Immature natural killer cell (primary cell): ENCODE data around the gene COL4A3. TPM values are rescaled to one million over a fixed set of nuclear protein-coding genes. Genes with fewer than 3 reads are reported as not detected.
"Not testable (repeated sequence)": the region's sequence is repeated elsewhere in the genome, so short reads cannot be mapped to it uniquely, and the experiment has no call there.

Source experiments
- DNase-seq, 3 donors: peaks; one replicate each; pipeline ENCODE4 v3.0.0; 2022; ENCODE audit warnings: mixed read lengths in 1 of 3
- H3K27ac Mint-ChIP-seq, 6 donors: one replicate each; pipeline ENCODE4 v1.8.0; 2020; ENCODE audit warnings: mixed read lengths in 6 of 6, mild to moderate bottlenecking in 5 of 6, inconsistent platforms in 4 of 6, moderate library complexity in 3 of 6
- H3K27me3 Mint-ChIP-seq, 3 donors: one replicate each; pipeline ENCODE4 v1.8.0; 2020 to 2021; ENCODE audit warnings: low read depth in 3 of 3, mild to moderate bottlenecking in 3 of 3, mixed read lengths in 3 of 3, moderate library complexity in 3 of 3, inconsistent platforms in 1 of 3
- H3K36me3 Mint-ChIP-seq, 3 donors: one replicate each; pipeline ENCODE4 v1.8.0; 2020; ENCODE audit warnings: mixed read lengths in 3 of 3, inconsistent platforms in 2 of 3, mild to moderate bottlenecking in 2 of 3
- H3K4me1 Mint-ChIP-seq, 2 donors: one replicate each; pipeline ENCODE4 v1.8.0; 2020; ENCODE audit warnings: inconsistent platforms in 2 of 2, mild to moderate bottlenecking in 2 of 2, mixed read lengths in 2 of 2, moderate library complexity in 1 of 2
- H3K4me3 Mint-ChIP-seq, 5 donors: one replicate each; pipeline ENCODE4 v1.8.0; 2020; ENCODE audit warnings: mild to moderate bottlenecking in 5 of 5, mixed read lengths in 5 of 5, inconsistent platforms in 3 of 5, moderate library complexity in 3 of 5
- H3K9me3 Mint-ChIP-seq, 6 donors: one replicate each; pipeline ENCODE4 v1.8.0; 2020; ENCODE audit warnings: mild to moderate bottlenecking in 6 of 6, mixed read lengths in 6 of 6, inconsistent platforms in 4 of 6, moderate library complexity in 3 of 6
- polyA plus RNA-seq, 3 donors: library from polyadenylated mRNA; unstranded; fragments of 300-500 nt; fragmentation: Illumina TruSeq; gene quantifications; one replicate each; pipeline ENCODE4 v1.2.3, GENCODE V29; 2021

Gene COL4A3
- polyA plus RNA-seq, 3 donors from 2014 or later, result 0.10 TPM; not detected in 2

DNA sequence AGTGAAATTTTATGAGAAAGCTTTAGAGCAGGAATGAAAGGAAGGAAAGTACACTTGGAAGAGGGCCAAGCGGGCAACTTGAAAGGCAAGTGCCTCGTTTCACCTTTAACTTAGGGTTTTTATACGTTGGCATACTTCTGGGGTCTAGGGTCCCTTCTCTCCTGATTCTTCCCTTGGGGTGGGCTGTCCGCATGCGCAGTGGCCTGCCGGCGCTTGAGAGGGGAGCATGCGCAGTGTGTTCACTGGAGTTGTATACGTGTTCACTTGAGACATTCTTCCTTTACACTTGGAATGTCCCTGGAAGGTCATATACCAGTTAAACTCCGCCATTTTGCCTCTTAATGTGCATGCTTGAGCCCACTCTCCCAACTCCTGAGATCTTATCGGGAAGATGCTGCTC is 7.4 kb downstream of the COL4A3 start:
- H3K4me3 Mint-ChIP-seq, DNase-seq, H3K36me3 Mint-ChIP-seq, H3K4me1 Mint-ChIP-seq, H3K27ac Mint-ChIP-seq, H3K9me3 Mint-ChIP-seq: not testable (repeated sequence)
- peaks cover 2 to 14% (median 7%) of the 10 kb centered on the region in 3 donors for H3K27me3 Mint-ChIP-seq

DNA sequence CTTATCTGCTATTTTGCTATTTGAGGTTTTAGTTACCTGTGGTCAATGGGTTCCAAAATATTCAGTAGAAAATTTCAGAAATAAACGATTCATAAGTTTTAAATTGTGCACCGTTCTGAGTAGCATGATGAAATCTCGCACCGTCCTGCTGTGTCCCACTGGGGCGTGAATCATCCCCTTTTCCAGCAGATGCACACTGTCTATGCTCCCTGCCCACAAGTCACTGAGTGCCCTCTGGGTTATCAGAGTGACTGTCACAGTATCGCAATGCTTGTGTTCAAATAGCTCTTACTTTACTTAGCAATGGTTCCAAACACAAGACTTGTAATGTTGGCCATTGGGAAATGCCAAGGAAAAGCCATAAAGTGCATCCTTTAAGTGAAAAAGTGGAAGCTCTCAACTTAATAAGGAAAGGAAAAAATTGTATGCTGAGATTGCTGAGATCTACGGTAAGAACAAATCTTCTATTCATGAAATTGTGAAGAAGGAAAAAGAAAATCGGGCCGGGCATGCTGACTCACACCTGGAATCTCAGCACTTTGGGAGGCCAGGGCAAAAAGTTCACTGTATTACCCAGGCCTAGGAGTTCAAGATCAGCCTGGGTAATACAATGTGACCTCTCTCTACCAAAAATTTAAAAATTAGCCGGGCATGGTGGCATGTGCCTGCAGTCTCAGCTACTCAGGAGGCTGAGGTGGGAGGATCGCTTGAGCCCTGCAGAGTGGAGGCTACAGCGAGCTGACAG is 13.3 kb downstream of the COL4A3 start:
- H3K9me3 Mint-ChIP-seq, result no peaks in the 10 kb centered on the region
- DNase-seq, result no peak
- peaks cover 0 to 2% (median 0%) of the 10 kb centered on the region in 3 donors for H3K27me3 Mint-ChIP-seq
- H3K4me3 Mint-ChIP-seq, result no peak overlapping the region
- H3K4me1 Mint-ChIP-seq, result no peaks in the 10 kb centered on the region
- no peaks in the 10 kb centered on the region for H3K36me3 Mint-ChIP-seq
- H3K27ac Mint-ChIP-seq, result no peak overlapping the region

DNA sequence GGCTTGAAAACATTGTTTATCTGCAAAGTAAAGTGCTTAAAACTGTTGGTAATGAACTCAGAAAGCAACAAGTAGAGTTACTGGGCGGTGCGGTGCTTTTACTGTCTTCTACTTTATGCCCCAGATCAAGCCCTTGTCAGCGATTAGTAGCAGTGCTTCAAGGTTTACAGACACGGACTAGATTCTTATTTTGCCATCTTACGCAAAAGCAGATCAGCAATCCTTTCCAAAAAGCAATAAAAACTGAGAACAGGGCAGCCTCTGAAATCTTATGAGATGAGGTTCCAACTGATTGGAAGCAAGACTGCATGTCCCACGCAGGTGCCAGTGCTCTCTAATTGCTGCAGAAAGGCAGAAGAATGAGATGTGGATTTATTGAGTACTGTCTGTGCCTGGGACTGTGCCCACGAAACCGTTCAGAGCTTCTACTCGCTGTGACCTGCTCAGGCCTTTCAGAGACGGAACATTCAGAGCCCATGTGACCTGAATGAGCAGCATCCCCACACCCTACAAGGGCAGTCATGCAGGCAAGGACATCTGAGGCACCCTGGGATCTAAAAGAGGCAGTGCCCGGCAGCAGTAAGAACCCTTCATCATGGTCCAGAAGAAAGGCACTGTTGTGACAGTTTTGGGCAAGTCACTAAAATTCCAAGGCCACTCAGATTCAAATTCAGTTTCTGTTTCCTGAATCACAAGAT is 15.7 kb downstream of the COL4A3 start:
- H3K36me3 Mint-ChIP-seq, result no peaks in the 10 kb centered on the region
- H3K9me3 Mint-ChIP-seq, result no peaks in the 10 kb centered on the region
- no peak overlapping the region for H3K4me3 Mint-ChIP-seq
- no peak for DNase-seq
- no peak overlapping the region for H3K27ac Mint-ChIP-seq
- H3K4me1 Mint-ChIP-seq, result no peaks in the 10 kb centered on the region
- peaks cover 0 to 4% (median 0%) of the 10 kb centered on the region in 3 donors for H3K27me3 Mint-ChIP-seq

DNA sequence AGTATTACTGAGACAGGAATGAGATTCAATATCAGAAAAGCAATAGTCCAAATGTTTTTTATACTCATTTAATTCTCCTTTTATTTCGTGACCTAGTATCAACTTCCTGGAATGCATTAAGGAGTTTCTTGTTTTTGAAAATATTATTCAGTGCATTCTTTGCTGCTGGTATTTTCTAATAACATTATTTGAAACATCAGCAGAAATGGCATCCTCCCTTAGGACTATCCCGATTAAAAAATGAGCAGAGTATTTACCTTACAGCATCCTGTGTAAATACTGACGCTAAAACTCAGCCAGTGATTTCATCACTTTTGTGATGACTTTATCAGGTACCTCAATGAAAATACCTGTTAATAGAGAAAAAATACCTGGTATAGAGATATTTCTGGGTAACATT is 16.3 kb downstream of the COL4A3 start:
- Mint-ChIP-seq H3K4me1 (no peaks in the 10 kb centered on the region), H3K9me3 (no peaks in the 10 kb centered on the region), H3K27ac (no peak overlapping the region)

DNA sequence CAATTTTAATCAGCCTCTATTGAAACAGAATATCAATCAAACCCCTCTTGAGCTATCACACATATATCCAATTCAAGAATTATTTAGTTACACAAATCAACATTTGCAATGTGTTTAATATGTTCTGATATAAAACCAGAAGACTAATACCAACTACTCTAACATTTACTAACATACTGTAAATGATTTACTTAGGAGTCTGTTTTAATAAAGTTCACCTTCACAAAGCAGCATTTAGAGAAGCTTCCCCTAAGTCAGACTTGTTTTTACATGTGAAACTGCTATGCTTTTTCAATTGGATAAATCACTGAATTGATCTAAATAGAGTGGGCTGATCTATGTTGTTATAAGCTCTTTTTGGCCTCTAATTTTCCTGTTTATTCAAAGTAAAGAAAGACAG is 18.3 kb downstream of the COL4A3 start:
- Mint-ChIP-seq H3K4me1 (no peaks in the 10 kb centered on the region), H3K9me3 (no peaks in the 10 kb centered on the region), H3K27ac (no peak overlapping the region), H3K27me3 (peaks cover 0 to 6% (median 4%) of the 10 kb centered on the region in 3 donors), H3K4me3 (no peak overlapping the region), H3K36me3 (no peaks in the 10 kb centered on the region)
- DNase-seq, result no peak

More for the DNA sequence above, 16.3 kb downstream of the COL4A3 start:
- Mint-ChIP-seq H3K36me3 (no peaks in the 10 kb centered on the region), H3K4me3 (no peak overlapping the region), H3K27me3 (peaks cover 0 to 4% (median 2%) of the 10 kb centered on the region in 3 donors)
- DNase-seq, result no peak

DNA sequence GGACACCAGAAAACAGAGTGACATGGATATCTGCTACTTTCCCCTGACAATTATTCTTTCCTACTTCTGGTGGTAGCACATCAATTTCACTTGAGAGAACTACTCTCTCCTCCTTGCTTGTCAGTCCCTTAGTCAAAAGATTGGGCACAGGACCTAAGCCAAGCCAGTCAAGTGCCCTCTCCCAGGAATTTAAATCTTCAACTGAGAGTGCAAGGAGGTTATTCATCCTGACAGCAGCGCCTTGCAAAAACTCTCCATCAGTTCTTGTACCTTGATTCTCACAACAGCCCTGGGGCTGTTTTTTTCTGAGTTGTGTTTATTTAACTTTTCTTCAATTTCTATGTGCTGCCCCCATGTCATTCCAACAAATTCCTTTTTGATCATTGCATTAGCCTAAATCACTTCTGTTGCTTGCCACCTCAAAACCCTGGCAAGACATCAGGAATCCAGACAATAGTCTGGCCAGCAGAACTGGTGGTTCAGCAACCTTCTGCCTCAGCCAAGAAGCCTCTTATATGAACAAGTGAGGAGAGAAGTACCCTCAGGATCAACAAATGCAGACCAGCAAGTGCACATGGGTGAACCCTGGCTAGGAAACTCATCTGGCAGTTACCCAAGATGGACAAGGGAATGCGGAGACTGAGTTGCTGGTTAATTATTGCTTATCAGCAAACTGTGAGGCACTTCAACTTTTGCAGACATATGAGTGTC is 19.4 kb downstream of the COL4A3 start:
- H3K27me3 Mint-ChIP-seq, result peaks cover 5 to 6% (median 6%) of the 10 kb centered on the region in 3 donors
- H3K27ac Mint-ChIP-seq, result no peak overlapping the region
- H3K4me3 Mint-ChIP-seq, result no peak overlapping the region
- H3K9me3 Mint-ChIP-seq, result no peaks in the 10 kb centered on the region
- H3K36me3 Mint-ChIP-seq, result no peaks in the 10 kb centered on the region
- no peaks in the 10 kb centered on the region for H3K4me1 Mint-ChIP-seq
- no peak for DNase-seq

DNA sequence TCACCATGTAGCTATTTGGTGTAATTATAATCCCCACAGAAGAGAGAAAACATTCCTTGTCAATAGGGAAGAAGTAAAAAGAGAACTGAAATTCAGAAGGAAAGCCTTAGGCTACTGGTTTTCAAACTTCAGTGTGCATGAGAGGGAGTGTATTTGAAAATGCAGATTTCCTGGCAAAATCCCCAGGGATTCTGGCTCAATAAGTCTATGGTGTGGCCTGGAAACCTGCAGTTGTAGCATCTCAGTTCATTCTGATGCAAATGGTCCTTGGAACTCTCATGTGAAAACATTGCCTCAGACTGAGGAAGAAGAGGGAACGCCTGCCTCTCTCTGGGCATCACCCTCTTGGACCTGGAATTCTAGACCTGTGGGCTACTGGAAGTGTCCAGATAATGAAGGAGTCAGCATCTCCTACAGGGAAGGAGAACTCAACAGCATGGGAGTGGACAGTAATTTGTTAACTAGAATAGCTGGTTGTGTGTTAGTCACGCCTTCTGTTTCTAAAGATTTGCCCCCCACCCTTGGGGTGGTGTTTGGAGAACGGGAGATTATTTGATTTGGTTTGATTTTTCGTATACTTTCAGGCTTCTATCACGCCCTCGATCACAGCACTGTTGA is 21.3 kb downstream of the COL4A3 start:
- Mint-ChIP-seq H3K27me3 (peaks cover 5 to 8% (median 7%) of the 10 kb centered on the region in 3 donors), H3K4me1 (no peaks in the 10 kb centered on the region), H3K9me3 (no peaks in the 10 kb centered on the region), H3K36me3 (no peaks in the 10 kb centered on the region), H3K27ac (no peak overlapping the region), H3K4me3 (no peak overlapping the region)
- no peak for DNase-seq

DNA sequence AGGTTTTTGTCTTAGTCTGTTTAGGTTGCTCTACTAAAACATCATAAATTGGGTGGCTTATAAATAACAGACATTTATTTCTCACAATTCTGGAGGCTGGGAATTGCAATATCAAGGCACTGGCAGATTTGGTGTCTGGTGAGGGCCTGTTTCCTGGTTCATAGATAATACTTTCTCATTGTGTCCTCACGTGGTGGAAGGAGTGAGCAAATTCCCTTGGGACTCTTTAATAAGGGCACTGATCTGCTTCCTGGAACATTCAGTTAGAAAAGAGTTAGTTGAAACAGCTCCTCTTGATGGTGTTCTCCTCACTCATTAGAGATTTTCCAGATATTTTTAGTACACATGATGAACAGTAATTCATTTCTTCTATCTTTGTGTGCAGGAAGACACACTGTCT is 22.3 kb downstream of the COL4A3 start:
- Mint-ChIP-seq H3K27me3 (peaks cover 5 to 8% (median 7%) of the 10 kb centered on the region in 3 donors), H3K9me3 (no peaks in the 10 kb centered on the region), H3K36me3 (no peaks in the 10 kb centered on the region), H3K4me1 (no peaks in the 10 kb centered on the region), H3K4me3 (no peak overlapping the region), H3K27ac (no peak overlapping the region)
- no peak for DNase-seq

DNA sequence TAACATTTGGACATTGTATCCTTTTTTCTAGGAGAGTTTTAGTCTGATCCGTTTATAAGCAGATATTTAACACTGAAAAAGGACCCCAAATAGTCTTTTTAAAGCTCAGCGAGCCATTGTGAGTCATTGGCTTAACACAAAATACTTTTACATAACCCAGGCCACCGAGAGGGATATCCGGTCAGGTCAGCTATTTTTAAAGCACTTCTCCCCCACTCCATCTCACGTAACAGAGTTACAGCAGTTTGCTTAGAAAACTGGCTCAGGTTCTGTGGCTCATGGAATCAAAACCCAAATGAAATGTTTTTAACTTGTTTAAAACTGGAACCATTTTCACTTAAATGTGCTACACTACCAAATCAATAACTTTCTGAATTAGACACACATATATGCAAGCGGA is 23.9 kb downstream of the COL4A3 start:
- Mint-ChIP-seq H3K27ac (no peak overlapping the region), H3K27me3 (peaks cover 5 to 8% (median 7%) of the 10 kb centered on the region in 3 donors), H3K36me3 (no peaks in the 10 kb centered on the region), H3K4me3 (no peak overlapping the region), H3K9me3 (no peaks in the 10 kb centered on the region), H3K4me1 (no peaks in the 10 kb centered on the region)
- no peak for DNase-seq

DNA sequence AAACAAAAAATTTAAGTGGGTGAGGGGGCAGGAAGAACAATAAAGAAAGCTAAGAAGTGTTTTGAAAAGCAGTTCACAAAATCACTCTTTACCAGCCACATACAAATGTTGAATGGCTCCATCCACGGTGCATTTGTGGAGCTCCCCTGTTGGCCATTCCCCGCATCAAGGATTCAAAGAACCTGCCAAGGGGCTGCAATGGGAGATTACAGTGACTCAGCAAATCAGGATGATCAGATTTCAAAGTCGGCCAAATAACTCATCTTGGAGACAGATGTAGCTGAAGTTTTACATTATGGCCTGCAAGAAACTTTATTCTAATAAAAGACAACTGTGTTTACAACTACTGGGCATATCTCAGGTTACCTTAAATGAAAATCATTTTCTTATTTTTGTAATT is 26.9 kb downstream of the COL4A3 start:
- Mint-ChIP-seq H3K36me3 (no peaks in the 10 kb centered on the region), H3K4me3 (no peak overlapping the region), H3K9me3 (no peaks in the 10 kb centered on the region), H3K27ac (no peak overlapping the region), H3K4me1 (no peaks in the 10 kb centered on the region), H3K27me3 (peaks cover 1 to 6% (median 5%) of the 10 kb centered on the region in 3 donors)
- no peak for DNase-seq

DNA sequence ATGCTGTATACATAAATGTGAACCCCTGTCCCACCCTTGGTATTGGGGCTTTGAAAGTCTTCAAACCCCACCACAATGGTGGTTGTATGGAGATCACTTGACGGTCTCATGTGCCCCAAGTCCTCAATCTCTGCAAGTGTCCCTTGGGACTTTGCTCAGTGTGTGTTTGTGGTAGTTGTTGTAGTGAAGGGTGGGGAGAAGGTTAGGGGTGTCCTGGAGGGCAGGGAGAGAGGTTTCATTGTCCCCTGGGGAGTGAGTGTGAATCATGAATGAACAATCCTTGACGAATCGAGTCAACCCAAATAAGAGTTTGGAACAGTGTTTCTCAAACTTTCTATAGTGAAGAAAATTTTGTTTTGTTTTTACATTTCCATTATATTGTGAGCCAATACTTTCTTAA is 28.1 kb downstream of the COL4A3 start:
- no peak for DNase-seq
- Mint-ChIP-seq H3K9me3 (no peaks in the 10 kb centered on the region), H3K27ac (no peak overlapping the region), H3K27me3 (peaks cover 1 to 7% (median 6%) of the 10 kb centered on the region in 3 donors), H3K4me3 (no peak overlapping the region), H3K4me1 (no peaks in the 10 kb centered on the region), H3K36me3 (no peaks in the 10 kb centered on the region)

DNA sequence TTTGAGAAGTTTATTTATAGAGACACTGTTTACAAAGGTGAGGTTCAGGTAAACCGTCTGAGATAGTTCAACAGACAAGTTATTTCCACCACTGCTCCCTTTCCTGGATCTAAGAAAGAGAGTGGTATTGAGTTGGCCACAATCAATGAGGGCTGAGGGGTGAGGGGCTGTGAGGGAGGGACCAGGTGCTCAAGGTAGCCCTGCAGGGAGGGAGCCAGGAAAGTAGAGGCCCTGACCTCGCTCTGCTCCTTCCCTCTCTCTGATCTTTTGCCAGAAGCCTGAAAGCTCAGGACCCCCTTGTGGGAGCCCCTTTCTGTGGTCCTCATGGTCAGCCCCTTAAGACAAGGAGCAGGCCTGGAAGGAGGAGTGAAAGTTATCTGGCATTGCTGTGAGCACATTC is 29.8 kb downstream of the COL4A3 start:
- no peak overlapping the region for H3K27ac Mint-ChIP-seq
- no peaks in the 10 kb centered on the region for H3K9me3 Mint-ChIP-seq
- DNase-seq, result no peak
- peaks cover 0 to 6% (median 2%) of the 10 kb centered on the region in 3 donors for H3K27me3 Mint-ChIP-seq
- no peaks in the 10 kb centered on the region for H3K36me3 Mint-ChIP-seq
- H3K4me1 Mint-ChIP-seq, result no peaks in the 10 kb centered on the region
- H3K4me3 Mint-ChIP-seq, result no peak overlapping the region

DNA sequence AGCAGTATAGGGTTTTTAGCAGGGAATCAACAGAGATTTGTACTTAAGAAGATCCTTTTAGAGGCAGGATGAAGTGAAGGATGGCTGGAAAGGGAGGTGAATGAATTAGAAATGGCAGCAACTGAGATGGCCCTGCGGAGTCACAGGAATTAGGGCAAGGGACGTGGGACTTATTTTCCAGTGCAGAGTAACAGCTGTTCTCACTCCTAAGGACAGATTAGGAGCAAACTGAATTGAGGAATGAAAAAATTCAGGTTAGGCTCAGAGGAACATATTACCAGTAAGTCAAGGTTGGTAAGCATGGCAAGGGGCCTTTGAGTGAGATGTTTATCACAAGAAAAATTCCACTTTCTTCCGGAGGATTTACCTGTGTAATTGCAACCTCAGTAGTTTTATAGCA is 34.4 kb downstream of the COL4A3 start:
- Mint-ChIP-seq H3K27me3 (peaks cover 0 to 6% (median under 1%) of the 10 kb centered on the region in 3 donors), H3K4me1 (no peaks in the 10 kb centered on the region), H3K27ac (no peak overlapping the region), H3K4me3 (no peak overlapping the region), H3K9me3 (no peaks in the 10 kb centered on the region), H3K36me3 (no peaks in the 10 kb centered on the region)
- DNase-seq, result no peak

DNA sequence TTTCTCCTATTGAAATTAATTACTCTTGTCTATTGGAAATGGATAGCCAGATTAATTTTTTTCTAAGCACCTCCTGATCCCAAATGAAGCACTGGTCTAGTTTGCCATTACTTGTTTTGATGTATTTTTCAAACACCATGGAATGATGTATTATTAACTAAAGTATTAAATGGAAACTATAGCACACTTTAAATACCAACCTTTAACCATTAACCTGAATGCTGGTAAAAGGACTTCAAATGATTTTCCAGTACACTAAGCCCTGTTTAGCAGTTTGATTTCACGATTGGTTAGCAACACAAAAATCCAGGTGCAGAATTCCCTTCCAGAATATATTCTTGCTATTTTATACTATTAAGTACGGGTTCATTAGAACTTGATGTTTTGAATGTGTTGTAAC is 37.3 kb downstream of the COL4A3 start:
- Mint-ChIP-seq H3K36me3 (no peaks in the 10 kb centered on the region), H3K4me1 (no peaks in the 10 kb centered on the region), H3K27me3 (peaks cover 0 to 6% (median 0%) of the 10 kb centered on the region in 3 donors), H3K4me3 (no peak overlapping the region), H3K27ac (no peak overlapping the region), H3K9me3 (no peaks in the 10 kb centered on the region)
- no peak for DNase-seq
